GM18873 (cell line): ENCODE measurements around the gene FAU.

ENCODE experiments used
- ATAC-seq: cut with Tn5 transposase; IDR thresholded peaks from one replicate; pipeline ENCODE4 v1.9.1; 2021; ENCODE audit warnings: mild to moderate bottlenecking, moderate library complexity, moderate number of reproducible peaks; ENCODE audit not compliant: unreplicated experiment, low FRiP score

FAU gene

DNA sequence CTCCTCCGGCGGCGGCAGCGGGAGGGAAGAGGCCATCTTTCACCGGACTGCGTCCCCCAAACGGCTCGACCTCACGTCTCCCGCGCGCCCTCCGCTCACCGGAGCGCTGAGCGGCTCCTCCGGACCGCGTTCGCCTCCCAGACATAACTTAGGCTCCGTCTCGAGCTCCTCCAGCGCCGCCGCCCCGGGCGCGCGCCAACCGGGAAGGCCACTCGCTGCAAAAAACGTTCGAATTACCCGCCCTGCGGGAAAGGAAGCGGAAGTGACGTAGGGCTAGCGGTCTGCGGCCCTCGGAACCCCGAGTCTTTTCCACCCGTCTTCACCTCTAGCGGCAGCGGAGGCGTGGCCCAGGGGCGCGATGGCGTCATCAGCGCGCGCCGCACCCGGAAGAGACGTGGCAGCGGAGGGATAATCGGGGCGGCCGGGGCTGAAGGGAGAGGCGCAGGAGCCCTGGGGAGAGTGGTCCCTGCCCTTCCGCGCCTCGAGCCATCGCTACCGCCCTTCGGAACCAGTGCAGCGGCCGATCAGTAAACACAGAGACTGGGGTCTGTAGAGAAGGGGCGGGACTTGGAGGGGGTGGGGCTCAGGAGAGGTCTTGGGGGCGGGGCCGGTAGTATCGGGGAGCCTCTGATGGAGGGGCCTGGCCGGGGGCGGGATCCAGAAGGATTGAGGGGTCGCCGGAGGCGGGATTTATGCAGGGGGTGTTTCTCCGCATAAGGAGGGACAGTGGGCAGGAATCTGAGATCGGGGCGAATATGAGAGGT, 37.9 kb downstream of the FAU start, which contains the start of the genes CDCA5 and ZFPL1:
Gene CDCA5 (minus strand): TSS at position 207 of the 764 bp plus-strand sequence. CDS start 62 bp downstream, at position 145.
Gene ZFPL1 (plus strand): TSS at position 389 of the 764 bp plus-strand sequence. CDS start 477 bp downstream, outside the sequence.
- ATAC-seq, result peak; percentile 57

GRCh38 chr11:65083134-65083833, 38.6 kb downstream of the FAU start:
- ATAC-seq, result peak; percentile 21

GRCh38 chr11:65078786-65079342, 43.1 kb downstream of the FAU start:
- no peak for ATAC-seq

DNA sequence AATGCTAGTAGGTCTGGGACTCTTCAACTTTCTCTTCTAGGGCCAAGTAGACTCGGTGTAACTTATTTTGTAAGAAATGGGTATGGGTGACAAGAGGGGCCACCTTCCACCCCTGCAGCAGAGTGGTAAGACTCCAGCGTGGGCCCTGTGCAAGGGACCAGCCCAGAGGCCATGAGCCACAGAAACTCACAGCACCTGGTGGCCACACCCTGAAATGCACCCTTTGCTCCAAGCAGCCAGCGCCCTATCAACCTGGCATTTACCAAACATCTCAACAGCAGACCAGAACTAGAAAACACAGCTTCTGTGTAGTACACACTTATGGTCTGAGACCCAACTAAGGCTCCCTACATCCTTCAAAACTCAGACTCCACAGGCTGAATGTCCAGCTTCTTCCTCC, 43.8 kb downstream of the FAU start:
- no peak for ATAC-seq

- ATAC-seq, result no peak
Observed at GRCh38 chr11:65077451-65077850, 44.5 kb downstream of the FAU start.

DNA sequence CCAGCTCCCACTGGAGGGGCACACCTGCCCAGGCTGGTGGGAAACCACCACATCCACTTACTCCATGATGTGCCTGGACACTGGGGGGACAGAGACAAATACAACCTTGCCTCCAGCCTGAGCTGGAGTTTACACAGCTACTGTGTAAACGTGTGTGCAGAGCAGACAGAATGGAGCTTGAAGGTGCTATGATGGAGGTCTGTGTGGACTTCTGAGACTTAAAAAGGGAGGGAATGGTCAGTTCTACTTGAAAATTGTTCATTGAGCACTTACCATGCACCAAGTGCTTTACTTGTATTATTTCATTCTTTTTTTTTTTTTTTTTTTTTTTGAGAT, 49.3 kb downstream of the FAU start:
- no peak for ATAC-seq

GRCh38 chr11:65071907-65072630, 49.9 kb downstream of the FAU start:
- ATAC-seq, result no peak
